ENCODE results near the gene RP2. TPM values are rescaled to one million over a fixed set of nuclear protein-coding genes. Genes with fewer than 3 reads are reported as not detected.

Gene RP2
- total RNA-seq, 2 donors from 2014 or later: 3.9 to 5.0 TPM

- Histone ChIP-seq H3K27ac (no peak overlapping the region), H3K4me1 (no peaks in the 10 kb centered on the region), H3K4me3 (peak overlapping the region; percentile 32 to 42), H3K9me3 (no peaks in the 10 kb centered on the region), H3K36me3 (no peaks in the 10 kb centered on the region), H3K27me3 (peaks cover 0 to 6% of the 10 kb centered on the region in 2 donors)
- TF ChIP-seq CTCF (IDR thresholded peaks at IDR 0.05): peak; percentile 50 to 78
- peak; percentile 70 for DNase-seq (ENCODE audit: low spot score)
Measured at GRCh38 chrX:46903458-46904242, 66.8 kb downstream of the RP2 start.

DNA sequence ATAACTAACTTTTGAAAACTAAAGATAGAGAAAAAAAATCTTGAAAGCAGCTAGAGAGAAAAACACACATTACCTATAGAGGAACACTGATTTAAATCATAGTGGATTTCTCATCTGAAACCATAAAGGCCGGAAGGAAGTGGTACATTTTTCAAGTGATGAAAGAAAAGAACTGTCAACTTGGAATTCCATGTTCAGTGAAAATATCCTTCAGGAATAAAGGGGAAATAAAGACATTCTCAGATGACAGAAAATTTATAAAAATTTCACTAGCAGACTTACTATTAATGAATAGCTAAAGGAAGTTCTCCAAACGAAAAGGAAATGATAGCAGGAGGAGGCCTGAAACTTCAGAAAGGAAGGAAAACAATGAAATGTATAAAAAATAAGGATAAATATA is 67.8 kb downstream of the RP2 start:
- Histone ChIP-seq H3K27me3 (peaks cover 0 to 6% of the 10 kb centered on the region in 2 donors), H3K9me3 (no peaks in the 10 kb centered on the region), H3K27ac (no peak overlapping the region), H3K36me3 (no peaks in the 10 kb centered on the region), H3K4me1 (no peaks in the 10 kb centered on the region), H3K4me3 (no peak overlapping the region)
- no peak for DNase-seq (ENCODE audit: low spot score)
- TF ChIP-seq CTCF (IDR thresholded peaks at IDR 0.05): no peak

GRCh38 chrX:46910415-46910814 is 73.6 kb downstream of the RP2 start:
- no peak for DNase-seq (ENCODE audit: low spot score)
- Histone ChIP-seq H3K9me3 (peaks cover 0 to 4% of the 10 kb centered on the region in 2 donors), H3K27ac (no peak overlapping the region), H3K36me3 (no peaks in the 10 kb centered on the region), H3K27me3 (no peaks in the 10 kb centered on the region), H3K4me3 (no peak overlapping the region), H3K4me1 (no peaks in the 10 kb centered on the region)
- no peak for TF ChIP-seq CTCF (IDR thresholded peaks at IDR 0.05)

- Histone ChIP-seq H3K27me3 (no peaks in the 10 kb centered on the region), H3K27ac (peak within 1 kb of the TSS; percentile 71 to 74), H3K36me3 (no peaks in the 10 kb centered on the region), H3K4me1 (no peaks in the 10 kb centered on the region), H3K4me3 (peak within 1 kb of the TSS; percentile 68 to 78), H3K9me3 (peaks cover 0 to 4% of the 10 kb centered on the region in 2 donors)
- DNase-seq (ENCODE audit: low spot score): peak; percentile 62
- TF ChIP-seq CTCF (IDR thresholded peaks at IDR 0.05): no peak
Measured at GRCh38 chrX:46912098-46912602, 75.3 kb downstream of the RP2 start, which contains the start of gene JADE3. TSS of gene JADE3 (plus strand) at chrX:46912421. CDS start at chrX:46984895, 72,474 bp downstream.

DNA sequence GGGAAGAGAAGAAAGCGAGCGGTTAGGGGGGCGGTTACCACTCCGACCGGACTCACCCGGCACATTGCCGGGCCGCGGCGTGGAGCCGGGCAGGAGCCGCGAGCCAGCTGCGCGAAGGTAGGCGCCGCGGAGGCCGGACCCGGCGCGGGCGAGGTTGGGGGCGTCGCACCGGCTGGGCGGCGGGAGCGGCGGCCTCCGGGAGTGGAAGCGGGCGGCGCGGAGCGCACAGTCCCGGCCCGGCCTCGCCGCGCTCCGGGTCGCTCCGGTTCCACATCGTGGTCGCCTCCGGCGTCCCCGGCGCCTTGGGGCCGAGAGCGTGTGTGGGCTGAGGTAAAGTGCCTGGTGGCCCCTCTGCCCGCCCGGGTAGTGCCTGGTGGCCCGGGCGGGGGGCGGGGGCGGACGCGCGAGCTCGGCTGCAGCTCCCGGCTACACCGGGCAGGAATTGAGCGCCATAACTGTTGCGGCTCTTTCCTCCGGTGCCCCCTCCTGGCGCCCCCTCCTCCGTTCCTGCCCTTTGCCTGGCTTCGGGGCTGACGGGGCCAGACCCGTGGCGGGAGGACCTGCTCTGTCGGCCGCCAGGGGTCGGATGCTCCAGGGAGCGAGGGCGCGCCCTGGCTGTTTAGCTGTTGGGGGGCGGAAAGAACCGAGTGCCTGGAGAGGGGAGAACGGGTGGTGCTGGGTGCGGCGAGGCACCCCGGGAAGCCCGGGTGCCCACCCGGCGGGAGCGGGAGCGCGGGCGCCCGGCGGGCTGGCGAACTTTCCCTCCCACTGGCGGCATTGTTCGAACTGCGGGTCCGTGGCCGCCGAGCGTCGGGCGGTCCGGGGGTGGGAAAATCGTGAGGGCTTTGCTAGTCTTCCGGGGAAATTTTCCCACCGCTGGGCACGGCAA is 76.0 kb downstream of the RP2 start:
- TF ChIP-seq CTCF (IDR thresholded peaks at IDR 0.05): peak; percentile 36 to 66

More for the DNA sequence above, 76.0 kb downstream of the RP2 start:
- peak overlapping the region; percentile 71 to 74 for H3K27ac ChIP-seq
- H3K27me3 ChIP-seq: no peaks in the 10 kb centered on the region
- no peaks in the 10 kb centered on the region for H3K4me1 ChIP-seq
- peak overlapping the region; percentile 68 to 78 for H3K4me3 ChIP-seq
- H3K36me3 ChIP-seq: no peaks in the 10 kb centered on the region
- DNase-seq (ENCODE audit: low spot score): no peak
- peaks cover 0 to 4% of the 10 kb centered on the region in 2 donors for H3K9me3 ChIP-seq
